ENCODE data around the gene NT5DC3. TPM values are rescaled to one million over a fixed set of nuclear protein-coding genes. Genes with fewer than 3 reads are reported as not detected.

The NT5DC3 gene
- total and polyA plus RNA-seq, 2 experiments from 2014 or later: 0.91 to 1.8 TPM

GRCh38 chr12:103731539-103731938, 109.5 kb downstream of the NT5DC3 start:
- Histone ChIP-seq H3K4me1 (ENCODE audit: low read depth) (no peaks in the 10 kb centered on the region), H3K27ac (no peak overlapping the region), H3K9me3 (ENCODE audit: low read depth) (no peaks in the 10 kb centered on the region), H3K36me3 (no peaks in the 10 kb centered on the region), H3K27me3 (peaks cover 19% of the 10 kb centered on the region), H3K4me3 (no peak overlapping the region)
- no peak for DNase-seq (ENCODE audit: low read depth in 1 of 2, low spot score in 1 of 2)
- no peak for TF ChIP-seq CTCF (IDR thresholded peaks at IDR 0.05; ENCODE audit: low read depth, low read length)

- Histone ChIP-seq H3K27me3 (peaks cover 1% of the 10 kb centered on the region), H3K4me1 (ENCODE audit: low read depth) (no peaks in the 10 kb centered on the region), H3K27ac (no peak overlapping the region), H3K9me3 (ENCODE audit: low read depth) (no peaks in the 10 kb centered on the region), H3K4me3 (no peak overlapping the region), H3K36me3 (no peaks in the 10 kb centered on the region)
- DNase-seq (ENCODE audit: low read depth in 1 of 2, low spot score in 1 of 2): no peak
- no peak for TF ChIP-seq CTCF (IDR thresholded peaks at IDR 0.05; ENCODE audit: low read depth, low read length)
Measured at GRCh38 chr12:103729499-103729898, 111.5 kb downstream of the NT5DC3 start.

- Histone ChIP-seq H3K9me3 (ENCODE audit: low read depth) (no peaks in the 10 kb centered on the region), H3K27me3 (no peaks in the 10 kb centered on the region), H3K4me3 (no peak overlapping the region), H3K36me3 (no peaks in the 10 kb centered on the region), H3K27ac (no peak overlapping the region), H3K4me1 (ENCODE audit: low read depth) (no peaks in the 10 kb centered on the region)
- peak in 1 of 2 donors; percentile 58 for DNase-seq (ENCODE audit: low read depth in 1 of 2, low spot score in 1 of 2)
- TF ChIP-seq CTCF (IDR thresholded peaks at IDR 0.05; ENCODE audit: low read depth, low read length): no peak
Measured at GRCh38 chr12:103728323-103728722, 112.7 kb downstream of the NT5DC3 start.

GRCh38 chr12:103727638-103728037, 113.4 kb downstream of the NT5DC3 start:
- no peaks in the 10 kb centered on the region for H3K4me1 ChIP-seq (ENCODE audit: low read depth)
- TF ChIP-seq CTCF (IDR thresholded peaks at IDR 0.05; ENCODE audit: low read depth, low read length): no peak

GRCh38 chr12:103725398-103725797, 115.6 kb downstream of the NT5DC3 start:
- no peak for DNase-seq (ENCODE audit: low read depth in 1 of 2, low spot score in 1 of 2)
- no peak for TF ChIP-seq CTCF (IDR thresholded peaks at IDR 0.05; ENCODE audit: low read depth, low read length)
- Histone ChIP-seq H3K4me3 (no peak overlapping the region), H3K27me3 (no peaks in the 10 kb centered on the region), H3K36me3 (no peaks in the 10 kb centered on the region), H3K4me1 (ENCODE audit: low read depth) (no peaks in the 10 kb centered on the region), H3K9me3 (ENCODE audit: low read depth) (no peaks in the 10 kb centered on the region), H3K27ac (no peak overlapping the region)

More at GRCh38 chr12:103727638-103728037, 113.4 kb downstream of the NT5DC3 start:
- no peak for DNase-seq (ENCODE audit: low read depth in 1 of 2, low spot score in 1 of 2)
- no peaks in the 10 kb centered on the region for H3K36me3 ChIP-seq
- H3K4me3 ChIP-seq: no peak overlapping the region
- H3K27ac ChIP-seq: no peak overlapping the region
- H3K27me3 ChIP-seq: no peaks in the 10 kb centered on the region
- H3K9me3 ChIP-seq (ENCODE audit: low read depth): no peaks in the 10 kb centered on the region

Other genes with a start within 250 kb of the NT5DC3 start
- 386 and 610 TPM in 2 replicates for gene HSP90B1, start 89.2 kb upstream of the NT5DC3 start, total RNA-seq
- gene HSP90B1, start 89.2 kb upstream of the NT5DC3 start, polyA plus RNA-seq: 473 and 1,006 TPM in 2 replicates
- gene TDG, start 124.6 kb upstream of the NT5DC3 start, total RNA-seq: 31.7 and 47.8 TPM in 2 replicates
- 28.3 and 33.7 TPM in 2 replicates for gene TDG, start 124.6 kb upstream of the NT5DC3 start, polyA plus RNA-seq
- gene GLT8D2, start 209.0 kb upstream of the NT5DC3 start, total RNA-seq: 3.2 and 5.9 TPM in 2 replicates
- gene GLT8D2, start 209.0 kb upstream of the NT5DC3 start, polyA plus RNA-seq: 6.3 and 17.4 TPM in 2 replicates
- 11.1 and 14.7 TPM in 2 replicates for gene HCFC2, start 223.3 kb upstream of the NT5DC3 start, total RNA-seq
- gene HCFC2, start 223.3 kb upstream of the NT5DC3 start, polyA plus RNA-seq: 9.3 and 16.0 TPM in 2 replicates

Measured in cardiac muscle cell (in vitro differentiated cells and primary cell).